Transverse colon (tissue), 4 donors: Measurements from ENCODE around the gene APPL1.

Experiments
- EP300 ChIP-seq: sonication (generic); formaldehyde crosslinking; IDR thresholded peaks from one replicate; pipeline ENCODE4 v1.6.1; 2017; ENCODE audit warnings: antibody characterized with exemption, low read depth
- POLR2A ChIP-seq: fragments of 450-650 bp; IDR thresholded peaks from one replicate; pipeline ENCODE4 v1.6.1; 2016; ENCODE audit warnings: antibody characterized with exemption, mild to moderate bottlenecking, moderate library complexity
- POLR2AphosphoS5 ChIP-seq, 3 donors: sonication (generic); formaldehyde crosslinking; IDR thresholded peaks; one replicate each; pipeline ENCODE4 v1.6.1; 2016; ENCODE audit warnings: antibody characterized with exemption in 3 of 3
- TF ChIP-seq, protein P1 (sequence below), 5 experiments: fragments of 200-600 bp in 3 of 5; fragments of 450-650 bp in 2 of 5; sonication (generic) in 3 of 5; IDR thresholded peaks; 1 replicate in 2 of 5; 2 replicates in 3 of 5; pipeline ENCODE4 v1.5.1; 2016 to 2017; ENCODE audit warnings: antibody characterized with exemption in 5 of 5, inconsistent platforms in 3 of 5, mild to moderate bottlenecking in 2 of 5, moderate library complexity in 1 of 5

- TF ChIP-seq, protein P1, sequence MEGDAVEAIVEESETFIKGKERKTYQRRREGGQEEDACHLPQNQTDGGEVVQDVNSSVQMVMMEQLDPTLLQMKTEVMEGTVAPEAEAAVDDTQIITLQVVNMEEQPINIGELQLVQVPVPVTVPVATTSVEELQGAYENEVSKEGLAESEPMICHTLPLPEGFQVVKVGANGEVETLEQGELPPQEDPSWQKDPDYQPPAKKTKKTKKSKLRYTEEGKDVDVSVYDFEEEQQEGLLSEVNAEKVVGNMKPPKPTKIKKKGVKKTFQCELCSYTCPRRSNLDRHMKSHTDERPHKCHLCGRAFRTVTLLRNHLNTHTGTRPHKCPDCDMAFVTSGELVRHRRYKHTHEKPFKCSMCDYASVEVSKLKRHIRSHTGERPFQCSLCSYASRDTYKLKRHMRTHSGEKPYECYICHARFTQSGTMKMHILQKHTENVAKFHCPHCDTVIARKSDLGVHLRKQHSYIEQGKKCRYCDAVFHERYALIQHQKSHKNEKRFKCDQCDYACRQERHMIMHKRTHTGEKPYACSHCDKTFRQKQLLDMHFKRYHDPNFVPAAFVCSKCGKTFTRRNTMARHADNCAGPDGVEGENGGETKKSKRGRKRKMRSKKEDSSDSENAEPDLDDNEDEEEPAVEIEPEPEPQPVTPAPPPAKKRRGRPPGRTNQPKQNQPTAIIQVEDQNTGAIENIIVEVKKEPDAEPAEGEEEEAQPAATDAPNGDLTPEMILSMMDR (IDR thresholded peaks at IDR 0.05), result no peak
- no peak for TF ChIP-seq POLR2A
- TF ChIP-seq POLR2AphosphoS5 (IDR thresholded peaks at IDR 0.05), result no peak
- no peak for TF ChIP-seq EP300
Measured at GRCh38 chr3:57226176-57226575, 1.4 kb upstream of the APPL1 start.
